Measurements from ENCODE around the gene COA7. TPM values are rescaled to one million over a fixed set of nuclear protein-coding genes. Genes with fewer than 3 reads are reported as not detected.
"Not testable (repeated sequence)": the region's sequence is repeated elsewhere in the genome, so short reads cannot be mapped to it uniquely, and the experiment has no call there.

COA7 gene
- total RNA-seq, 1 donor from 2014 or later = 7.6 TPM

GRCh38 chr1:52738893-52739292 is 40.7 kb upstream of the COA7 start:
- no peaks in the 10 kb centered on the region for H3K9me3 ChIP-seq
- H3K4me1 ChIP-seq = no peaks in the 10 kb centered on the region
- intact Hi-C loops (cut with DNase I) = no loop called here
- no peak for TF ChIP-seq CTCF (IDR thresholded peaks at IDR 0.05)
- H3K4me3 ChIP-seq = no peak overlapping the region
- no peak overlapping the region for H3K27ac ChIP-seq
- no peaks in the 10 kb centered on the region for H3K36me3 ChIP-seq
- no peaks in the 10 kb centered on the region for H3K27me3 ChIP-seq
- DNase-seq (ENCODE audit: low spot score in 2 of 2) = no peak

- Histone ChIP-seq H3K4me3 (no peak overlapping the region), H3K9me3 (no peaks in the 10 kb centered on the region), H3K27ac (no peak overlapping the region), H3K36me3 (no peaks in the 10 kb centered on the region), H3K27me3 (no peaks in the 10 kb centered on the region), H3K4me1 (no peaks in the 10 kb centered on the region)
- intact Hi-C loops (cut with DNase I) = no loop called here
- TF ChIP-seq CTCF (IDR thresholded peaks at IDR 0.05) = no peak
- no peak for DNase-seq (ENCODE audit: low spot score in 2 of 2)
Measured at GRCh38 chr1:52738148-52738547, 40.0 kb upstream of the COA7 start.

GRCh38 chr1:52735371-52735770 is 37.2 kb upstream of the COA7 start:
- H3K27me3 ChIP-seq; H3K36me3 ChIP-seq; DNase-seq (ENCODE audit: low spot score in 2 of 2); H3K4me1 ChIP-seq; H3K4me3 ChIP-seq; H3K9me3 ChIP-seq; H3K27ac ChIP-seq; intact Hi-C loops (cut with DNase I): not testable (repeated sequence)

- H3K36me3 ChIP-seq = no peaks in the 10 kb centered on the region
- no peak overlapping the region for H3K27ac ChIP-seq
- DNase-seq (ENCODE audit: low spot score in 2 of 2) = no peak
- no peak for TF ChIP-seq CTCF (IDR thresholded peaks at IDR 0.05)
- no peak overlapping the region for H3K4me3 ChIP-seq
- H3K4me1 ChIP-seq = peaks cover under 1 to 3% of the 10 kb centered on the region in 2 donors
- intact Hi-C loops (cut with DNase I) = no loop called here
- no peaks in the 10 kb centered on the region for H3K27me3 ChIP-seq
- no peaks in the 10 kb centered on the region for H3K9me3 ChIP-seq
Measured at GRCh38 chr1:52733368-52733767, 35.2 kb upstream of the COA7 start.

GRCh38 chr1:52727956-52728656 is 30.0 kb upstream of the COA7 start:
- no peaks in the 10 kb centered on the region for H3K27me3 ChIP-seq
- intact Hi-C loops (cut with DNase I) = loop anchor here (10.0 kb wide), 1 partner anchor 197 kb away; the partner anchor contains the start of genes ECHDC2 and SCP2
- no peaks in the 10 kb centered on the region for H3K36me3 ChIP-seq
- H3K4me1 ChIP-seq = peaks cover 7 to 8% of the 10 kb centered on the region in 2 donors
- DNase-seq (ENCODE audit: low spot score in 2 of 2) = no peak
- H3K9me3 ChIP-seq = no peaks in the 10 kb centered on the region
- H3K27ac ChIP-seq = no peak overlapping the region
- TF ChIP-seq CTCF (IDR thresholded peaks at IDR 0.05) = no peak
- peak overlapping the region in 1 of 2 donors; percentile 90 for H3K4me3 ChIP-seq

GRCh38 chr1:52727114-52727586 is 29.0 kb upstream of the COA7 start:
- Histone ChIP-seq H3K9me3 (no peaks in the 10 kb centered on the region), H3K4me1 (peaks cover 7 to 8% of the 10 kb centered on the region in 2 donors), H3K36me3 (no peaks in the 10 kb centered on the region), H3K27me3 (no peaks in the 10 kb centered on the region), H3K4me3 (peak overlapping the region; percentile 90 to 91), H3K27ac (peak overlapping the region; percentile 4 to 69)
- no peak for DNase-seq (ENCODE audit: low spot score in 2 of 2)
- intact Hi-C loops (cut with DNase I) = loop anchor here (10.0 kb wide), 1 partner anchor 198 kb away; the partner anchor contains the start of genes ECHDC2 and SCP2
- TF ChIP-seq CTCF (IDR thresholded peaks at IDR 0.05) = no peak

Measured in ascending aorta (tissue), 2 donors.